WTC11 (cell line): ENCODE results near the gene KRT1. TPM values are rescaled to one million over a fixed set of nuclear protein-coding genes. Genes with fewer than 3 reads are reported as not detected.

Experiments used
- AFF4 ChIP-seq: sonication (generic); formaldehyde crosslinking; IDR thresholded peaks from 2 replicates; pipeline ENCODE4 v1.8.1; 2023; ENCODE audit warnings: mild to moderate bottlenecking, missing genetic modification reagents, borderline replicate concordance
- ATF6 ChIP-seq: sonication (generic); formaldehyde crosslinking; IDR thresholded peaks from 2 replicates; pipeline ENCODE4 v1.8.1; 2023; ENCODE audit warnings: mild to moderate bottlenecking, missing genetic modification reagents
- ELF4 ChIP-seq: sonication (generic); formaldehyde crosslinking; IDR thresholded peaks from 2 replicates; pipeline ENCODE4 v1.8.1; 2022; ENCODE audit warnings: low read depth, mild to moderate bottlenecking, moderate library complexity, missing genetic modification reagents
- ESRRA ChIP-seq: sonication (generic); formaldehyde crosslinking; IDR thresholded peaks from 2 replicates; pipeline ENCODE4 v1.8.1; 2022; ENCODE audit warnings: mild to moderate bottlenecking, missing genetic modification reagents, borderline replicate concordance
- FOXP1 ChIP-seq: sonication (generic); formaldehyde crosslinking; IDR thresholded peaks from 2 replicates; pipeline ENCODE4 v1.8.0; 2022; ENCODE audit warnings: missing genetic modification reagents, mild to moderate bottlenecking, moderate library complexity, borderline replicate concordance
- GABPB1 ChIP-seq: sonication (generic); formaldehyde crosslinking; IDR thresholded peaks from 2 replicates; pipeline ENCODE4 v1.8.1; 2023; ENCODE audit warnings: mild to moderate bottlenecking, missing genetic modification reagents
- GRHL2 ChIP-seq: fragments of 250-450 bp; sonication (Bioruptor Pico); IDR thresholded peaks from 2 replicates; pipeline ENCODE4 v1.8.0; 2022; ENCODE audit warnings: mild to moderate bottlenecking, moderate library complexity; ENCODE audit not compliant: insufficient replicate concordance, severe bottlenecking
- HMGA2 ChIP-seq: fragments of 250-450 bp; sonication (Bioruptor Pico); IDR thresholded peaks from 2 replicates; pipeline ENCODE4 v1.4.0; 2021; ENCODE audit warnings: mild to moderate bottlenecking, moderate library complexity
- IRF1 ChIP-seq: sonication (generic); formaldehyde crosslinking; IDR thresholded peaks from 2 replicates; pipeline ENCODE4 v1.8.0; 2023; ENCODE audit warnings: missing genetic modification reagents
- MXD4 ChIP-seq: fragments of 250-450 bp; sonication (Bioruptor Pico); IDR thresholded peaks from 2 replicates; pipeline ENCODE4 v1.8.0; 2021; ENCODE audit warnings: mild to moderate bottlenecking, moderate library complexity, borderline replicate concordance
- NFYB ChIP-seq: sonication (generic); formaldehyde crosslinking; conservative IDR thresholded peaks from 2 replicates; pipeline ENCODE4 v1.8.0; 2022; ENCODE audit warnings: low read depth, missing genetic modification reagents
- NR3C1 ChIP-seq: sonication (generic); formaldehyde crosslinking; conservative IDR thresholded peaks from 2 replicates; pipeline ENCODE4 v1.8.1; 2023; ENCODE audit warnings: low read depth, mild to moderate bottlenecking, missing genetic modification reagents
- RORB ChIP-seq: fragments of 250-450 bp; sonication (Bioruptor Pico); IDR thresholded peaks from 2 replicates; pipeline ENCODE4 v1.9.0; 2021; ENCODE audit warnings: mild to moderate bottlenecking
- SOX15 ChIP-seq: fragments of 250-450 bp; sonication (Bioruptor Pico); IDR thresholded peaks from 2 replicates; pipeline ENCODE4 v1.9.0; 2021; ENCODE audit warnings: mild to moderate bottlenecking
- TP53 ChIP-seq: sonication (generic); formaldehyde crosslinking; IDR thresholded peaks from 2 replicates; pipeline ENCODE4 v1.8.1; 2023; ENCODE audit warnings: mild to moderate bottlenecking, missing genetic modification reagents
- ZBTB43 ChIP-seq: sonication (generic); formaldehyde crosslinking; IDR thresholded peaks from 2 replicates; pipeline ENCODE4 v1.8.1; 2023; ENCODE audit warnings: mild to moderate bottlenecking, missing genetic modification reagents
- ZNF121 ChIP-seq: sonication (generic); formaldehyde crosslinking; IDR thresholded peaks from 2 replicates; pipeline ENCODE4 v1.8.0; 2023; ENCODE audit warnings: missing genetic modification reagents
- ZNF263 ChIP-seq: sonication (generic); formaldehyde crosslinking; IDR thresholded peaks from 2 replicates; pipeline ENCODE4 v1.8.1; 2022; ENCODE audit warnings: low read depth, mild to moderate bottlenecking, moderate library complexity, missing genetic modification reagents
- ZNF512 ChIP-seq: sonication (generic); formaldehyde crosslinking; IDR thresholded peaks from 2 replicates; pipeline ENCODE4 v1.8.1; 2022; ENCODE audit warnings: missing genetic modification reagents, borderline replicate concordance
- total RNA-seq: library from RNA; stranded (reverse); gene quantifications from 3 replicates; pipeline ENCODE4 v1.2.3, GENCODE V29; 2021
- TF ChIP-seq, protein P1 (sequence below): sonication (generic); formaldehyde crosslinking; IDR thresholded peaks from 2 replicates; pipeline ENCODE4 v1.8.0; 2023; ENCODE audit warnings: missing genetic modification reagents, mild to moderate bottlenecking, borderline replicate concordance

KRT1 gene
- total RNA-seq, 1 experiment from 2014 or later: not detected

DNA sequence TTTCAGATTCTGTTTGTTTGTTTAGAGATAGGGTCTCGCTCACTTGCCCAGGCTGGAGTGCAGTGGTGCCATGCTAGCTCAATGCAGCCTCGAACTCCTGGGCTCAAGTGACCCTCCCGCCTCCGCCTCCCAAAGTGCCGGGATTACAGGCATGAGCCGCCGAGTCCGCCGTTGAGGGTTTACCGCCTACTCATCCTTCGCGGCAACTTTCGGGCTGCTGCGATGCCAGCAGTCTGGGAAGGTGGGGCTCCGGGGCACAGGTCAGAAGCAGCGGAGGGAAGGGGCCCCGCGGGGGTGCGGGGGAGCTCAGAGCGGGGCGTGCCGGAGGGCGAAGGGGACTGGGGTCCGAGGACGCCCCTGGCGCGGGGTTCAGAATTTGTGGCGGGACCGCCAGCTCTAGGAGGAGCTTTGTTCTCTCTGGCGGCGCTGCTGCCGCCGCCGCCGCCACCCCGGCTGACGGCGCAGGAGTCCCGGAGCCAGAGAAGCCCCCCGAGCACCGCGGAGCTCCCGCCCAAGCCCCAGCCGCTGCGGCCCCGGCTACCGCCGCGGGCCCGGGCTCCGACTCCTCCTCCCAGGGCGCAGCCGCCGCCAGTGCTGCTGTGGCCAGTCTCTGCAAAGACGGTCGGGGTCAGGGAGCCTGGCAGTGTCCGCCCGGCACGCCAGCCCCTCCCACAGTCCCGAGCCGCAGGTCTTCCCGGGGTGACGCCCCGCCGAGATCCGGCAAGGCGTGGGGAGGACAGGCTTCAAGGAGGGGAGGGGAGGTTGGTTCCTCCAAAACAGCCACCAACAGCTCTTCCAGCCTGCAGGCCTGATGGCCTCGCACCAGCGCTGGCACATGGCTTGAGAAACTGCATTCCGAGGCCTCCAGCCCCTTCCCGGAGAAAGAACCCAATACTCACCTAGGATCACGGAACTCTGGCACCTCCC is 34.0 kb upstream of the KRT1 start (continued):
- TF ChIP-seq, protein P1, sequence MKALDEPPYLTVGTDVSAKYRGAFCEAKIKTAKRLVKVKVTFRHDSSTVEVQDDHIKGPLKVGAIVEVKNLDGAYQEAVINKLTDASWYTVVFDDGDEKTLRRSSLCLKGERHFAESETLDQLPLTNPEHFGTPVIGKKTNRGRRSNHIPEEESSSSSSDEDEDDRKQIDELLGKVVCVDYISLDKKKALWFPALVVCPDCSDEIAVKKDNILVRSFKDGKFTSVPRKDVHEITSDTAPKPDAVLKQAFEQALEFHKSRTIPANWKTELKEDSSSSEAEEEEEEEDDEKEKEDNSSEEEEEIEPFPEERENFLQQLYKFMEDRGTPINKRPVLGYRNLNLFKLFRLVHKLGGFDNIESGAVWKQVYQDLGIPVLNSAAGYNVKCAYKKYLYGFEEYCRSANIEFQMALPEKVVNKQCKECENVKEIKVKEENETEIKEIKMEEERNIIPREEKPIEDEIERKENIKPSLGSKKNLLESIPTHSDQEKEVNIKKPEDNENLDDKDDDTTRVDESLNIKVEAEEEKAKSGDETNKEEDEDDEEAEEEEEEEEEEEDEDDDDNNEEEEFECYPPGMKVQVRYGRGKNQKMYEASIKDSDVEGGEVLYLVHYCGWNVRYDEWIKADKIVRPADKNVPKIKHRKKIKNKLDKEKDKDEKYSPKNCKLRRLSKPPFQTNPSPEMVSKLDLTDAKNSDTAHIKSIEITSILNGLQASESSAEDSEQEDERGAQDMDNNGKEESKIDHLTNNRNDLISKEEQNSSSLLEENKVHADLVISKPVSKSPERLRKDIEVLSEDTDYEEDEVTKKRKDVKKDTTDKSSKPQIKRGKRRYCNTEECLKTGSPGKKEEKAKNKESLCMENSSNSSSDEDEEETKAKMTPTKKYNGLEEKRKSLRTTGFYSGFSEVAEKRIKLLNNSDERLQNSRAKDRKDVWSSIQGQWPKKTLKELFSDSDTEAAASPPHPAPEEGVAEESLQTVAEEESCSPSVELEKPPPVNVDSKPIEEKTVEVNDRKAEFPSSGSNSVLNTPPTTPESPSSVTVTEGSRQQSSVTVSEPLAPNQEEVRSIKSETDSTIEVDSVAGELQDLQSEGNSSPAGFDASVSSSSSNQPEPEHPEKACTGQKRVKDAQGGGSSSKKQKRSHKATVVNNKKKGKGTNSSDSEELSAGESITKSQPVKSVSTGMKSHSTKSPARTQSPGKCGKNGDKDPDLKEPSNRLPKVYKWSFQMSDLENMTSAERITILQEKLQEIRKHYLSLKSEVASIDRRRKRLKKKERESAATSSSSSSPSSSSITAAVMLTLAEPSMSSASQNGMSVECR (CRISPR knock-in tag): 0 out of 2 replicates have a peak, but pooled peaks have one; percentile 34
- TF ChIP-seq FOXP1 (CRISPR knock-in tag) (peak; percentile 66; the same call in 1 of the 2 replicates), MXD4 (CRISPR knock-in tag) (no peak), NR3C1 (CRISPR knock-in tag) (no peak), GRHL2 (CRISPR knock-in tag) (no peak), GABPB1 (CRISPR knock-in tag) (no peak), AFF4 (CRISPR knock-in tag) (no peak), HMGA2 (no peak), ATF6 (CRISPR knock-in tag) (no peak), ELF4 (CRISPR knock-in tag) (no peak), ZNF512 (CRISPR knock-in tag) (no peak), SOX15 (CRISPR knock-in tag) (no peak), ZBTB43 (CRISPR knock-in tag) (0 out of 2 replicates have a peak, but pooled peaks have one; percentile 35), TP53 (no peak), NFYB (CRISPR knock-in tag) (peak; percentile 18; the same call in 1 of the 2 replicates), IRF1 (CRISPR knock-in tag) (0 out of 2 replicates have a peak, but pooled peaks have one; percentile 23), ZNF121 (CRISPR knock-in tag) (peak; percentile 99), ESRRA (CRISPR knock-in tag) (no peak), RORB (CRISPR knock-in tag) (no peak), ZNF263 (0 out of 2 replicates have a peak, but pooled peaks have one; percentile 58)
